HCT116 (cell line): ENCODE measurements around the gene OSBP2. TPM values are rescaled to one million over a fixed set of nuclear protein-coding genes. Genes with fewer than 3 reads are reported as not detected.
"Not testable (repeated sequence)": the region's sequence is repeated elsewhere in the genome, so short reads cannot be mapped to it uniquely, and the experiment has no call there.

ENCODE experiments used
- ATAC-seq: fragments of 200-7000 bp; cut with Tn5 transposase; 2 replicates; pipeline ENCODE4 v1.9.1; 2020; ENCODE audit warnings: mild to moderate bottlenecking, moderate library complexity
- BruUV-seq: library from RNA; stranded (reverse); fragments of 400-500 nt; replicated peaks from 2 replicates; lab custom pipeline; 2021; lab: Mats Ljungman, UMichigan
- CTCF ChIA-PET: fragments of 300-600 bp; sonication (Branson Sonifier 250); formaldehyde crosslinking; loops from one replicate; lab custom pipeline; 2021; ENCODE audit warnings: antibody characterized with exemption; lab: Charles Lee
- POLR2A ChIA-PET: fragments of 300-600, 350-600 bp; sonication (Branson Sonifier 250); formaldehyde crosslinking; loops from one replicate; lab custom pipeline; 2021; ENCODE audit warnings: antibody characterized with exemption; lab: Charles Lee
- RAD21 ChIA-PET, 2 experiments: fragments of 300-600 bp; sonication (Branson Sonifier 250); formaldehyde crosslinking; loops; one replicate each; lab custom pipeline; 2023; ENCODE audit warnings: low total read pairs in 2 of 2; ENCODE audit not compliant: uncharacterized antibody in 2 of 2, unreplicated experiment in 2 of 2, low non-redundant PET in 1 of 2; lab: Charles Lee
- DNase-seq: peaks from one replicate; pipeline ENCODE4 v3.0.0-alpha.2; 2010; ENCODE audit warnings: low read depth, low spot score
- H2AFZ ChIP-seq: fragments of 200-600 bp; shearing (Covaris generic), sonication (generic); 2 replicates; pipeline ENCODE4 v1.6.1; 2017; ENCODE audit warnings: low read depth, mixed run types, mixed read lengths, antibody characterized with exemption, low read length; ENCODE audit not compliant: poor library complexity, severe bottlenecking
- H3K27ac ChIP-seq: 2 replicates; pipeline ENCODE4 v1.5.1; 2012; ENCODE audit warnings: low read depth, low read length
- H3K27me3 ChIP-seq: fragments of 200-600 bp; sonication (generic); 2 replicates; pipeline ENCODE4 v1.6.1; 2016; ENCODE audit warnings: mixed run types, low read length, mixed read lengths; ENCODE audit not compliant: insufficient read depth
- H3K36me3 ChIP-seq, 2 experiments: fragments of 200-500 bp in 1 of 2; fragments of 200-600 bp in 1 of 2; sonication (Bioruptor generic) in 1 of 2; sonication (generic) in 1 of 2; 2 replicates each; pipeline versions ENCODE4 v1.5.1 to v1.6.1; 2014 to 2016; ENCODE audit warnings: low read length in 2 of 2, inconsistent platforms in 1 of 2, mixed read lengths in 1 of 2, mixed run types in 1 of 2; ENCODE audit not compliant: insufficient read depth in 2 of 2, control insufficient read depth in 1 of 2
- H3K4me1 ChIP-seq, 2 experiments: fragments of 200-600 bp in 1 of 2; sonication (generic) in 1 of 2; 2 replicates each; pipeline versions ENCODE4 v1.5.1 to v1.6.1; 2012 to 2017; ENCODE audit warnings: low read length in 2 of 2, inconsistent platforms in 1 of 2, mild to moderate bottlenecking in 1 of 2, mixed read lengths in 1 of 2, mixed run types in 1 of 2, moderate library complexity in 1 of 2; ENCODE audit not compliant: insufficient read depth in 2 of 2, control insufficient read depth in 1 of 2
- H3K4me2 ChIP-seq: fragments of 200-600 bp; sonication (generic); 2 replicates; pipeline ENCODE4 v1.6.1; 2017; ENCODE audit warnings: mixed run types, low read length, mixed read lengths
- H3K4me3 ChIP-seq, 2 experiments: fragments of 200-600 bp in 1 of 2; sonication (generic) in 1 of 2; replicated peaks in 1 of 2; 2 replicates each; pipeline ENCODE4 v1.5.1; 2011 to 2016; ENCODE audit warnings: low read length in 2 of 2, control low read depth in 1 of 2, low read depth in 1 of 2, mild to moderate bottlenecking in 1 of 2, mixed read lengths in 1 of 2, mixed run types in 1 of 2
- H3K79me2 ChIP-seq: fragments of 200-600 bp; sonication (generic); 2 replicates; pipeline ENCODE4 v1.6.1; 2017; ENCODE audit warnings: mild to moderate bottlenecking, mixed run types, low read length, moderate library complexity, mixed read lengths; ENCODE audit not compliant: insufficient read depth
- H3K9ac ChIP-seq: fragments of 200-600 bp; sonication (generic); 2 replicates; pipeline ENCODE4 v1.6.1; 2016; ENCODE audit warnings: low read length, mixed read lengths
- H3K9me2 ChIP-seq: fragments of 200-600 bp; sonication (generic), shearing (Covaris generic); 2 replicates; pipeline ENCODE4 v1.6.1; 2017; ENCODE audit warnings: mixed run types, mild to moderate bottlenecking, moderate library complexity; ENCODE audit not compliant: insufficient read depth
- H3K9me3 ChIP-seq, 2 experiments: fragments of 200-500 bp in 1 of 2; fragments of 200-600 bp in 1 of 2; sonication (Bioruptor generic) in 1 of 2; sonication (generic) in 1 of 2; 2 replicates each; pipeline ENCODE4 v1.6.1; 2014 to 2017; ENCODE audit warnings: low read length in 2 of 2, mixed read lengths in 2 of 2, inconsistent platforms in 1 of 2, low read depth in 1 of 2, mild to moderate bottlenecking in 1 of 2, mixed run types in 1 of 2, moderate library complexity in 1 of 2; ENCODE audit not compliant: control insufficient read depth in 1 of 2, insufficient read depth in 1 of 2
- H4K20me1 ChIP-seq: fragments of 200-600 bp; sonication (generic), shearing (Covaris generic); 2 replicates; pipeline ENCODE4 v1.6.1; 2017; ENCODE audit warnings: mixed run types, mild to moderate bottlenecking, moderate library complexity; ENCODE audit not compliant: insufficient read depth
- CBX3 ChIP-seq: IDR thresholded peaks from 2 replicates; pipeline ENCODE4 v1.6.1; 2012; ENCODE audit warnings: low read depth
- EGR1 ChIP-seq: IDR thresholded peaks from 2 replicates; pipeline ENCODE4 v1.6.1; 2012; ENCODE audit warnings: low read depth
- FOSL1 ChIP-seq: IDR thresholded peaks from 2 replicates; pipeline ENCODE4 v1.6.1; 2012; ENCODE audit warnings: low read depth
- JUND ChIP-seq: IDR thresholded peaks from 2 replicates; pipeline ENCODE4 v1.6.1; 2012
- MAX ChIP-seq: IDR thresholded peaks from 2 replicates; pipeline ENCODE4 v1.6.1; 2012
- TCF7L2 ChIP-seq: IDR thresholded peaks from 2 replicates; pipeline ENCODE4 v1.7.0; 2011; ENCODE audit warnings: borderline replicate concordance, inconsistent platforms; ENCODE audit not compliant: insufficient read depth, insufficient read length; ENCODE audit errors: extremely low read depth
- intact Hi-C: fragments of 100-400 bp; cut with micrococcal nuclease; formaldehyde crosslinking; loops from 2 replicates; pipeline ENCODE4 v1.10.0; 2022
- total RNA-seq: library from RNA; stranded (reverse); gene quantifications from one replicate; pipeline ENCODE4 v1.2.1, GENCODE V29; 2021; ENCODE audit not compliant: unreplicated experiment

Gene OSBP2
- total RNA-seq, 1 experiment from 2014 or later: 12.9 TPM

GRCh38 chr22:30733181-30733631 is 38.5 kb downstream of the OSBP2 start:
- Histone ChIP-seq H4K20me1 (no peaks in the 10 kb centered on the region), H2AFZ (no peak overlapping the region), H3K9me3 (no peaks in the 10 kb centered on the region), H3K9ac (no peak overlapping the region), H3K4me1 (peaks cover 0 to 6% of the 10 kb centered on the region in 2 experiments; a peak in 2 of 4 replicates), H3K27me3 (no peaks in the 10 kb centered on the region), H3K9me2 (no peaks in the 10 kb centered on the region), H3K36me3 (no peaks in the 10 kb centered on the region), H3K4me3 (no peak overlapping the region), H3K79me2 (no peaks in the 10 kb centered on the region), H3K27ac (no peak overlapping the region), H3K4me2 (no peak overlapping the region)
- ChIA-PET RAD21 (no interaction called here), CTCF (no interaction called here), POLR2A (no interaction called here)
- intact Hi-C loops: no loop called here
- DNase-seq: no peak
- ATAC-seq: no peak
- TF ChIP-seq TCF7L2 (no peak), EGR1 (no peak), CBX3 (no peak), FOSL1 (no peak), MAX (no peak), JUND (no peak)
- no TSS peak for BruUV-seq

GRCh38 chr22:30740007-30740406 is 45.3 kb downstream of the OSBP2 start:
- DNase-seq, H3K4me3 ChIP-seq, RAD21 ChIA-PET, ATAC-seq, H3K36me3 ChIP-seq, H3K9me2 ChIP-seq, H2AFZ ChIP-seq, CTCF ChIA-PET, BruUV-seq, H3K9ac ChIP-seq, POLR2A ChIA-PET, intact Hi-C loops, H3K79me2 ChIP-seq, H3K4me2 ChIP-seq, H3K27ac ChIP-seq, H3K27me3 ChIP-seq, H4K20me1 ChIP-seq, H3K9me3 ChIP-seq: not testable (repeated sequence)
- peaks cover 0 to 10% of the 10 kb centered on the region in 2 experiments; a peak in 2 of 4 replicates for H3K4me1 ChIP-seq

GRCh38 chr22:30740511-30740910 is 45.8 kb downstream of the OSBP2 start:
- H3K4me1 ChIP-seq: peaks cover 0 to 10% of the 10 kb centered on the region in 2 experiments; a peak in 2 of 4 replicates
- H4K20me1 ChIP-seq, ATAC-seq, intact Hi-C loops, H3K4me2 ChIP-seq, H2AFZ ChIP-seq, CTCF ChIA-PET, DNase-seq, H3K9me3 ChIP-seq, H3K27me3 ChIP-seq, BruUV-seq, RAD21 ChIA-PET, H3K9ac ChIP-seq, H3K27ac ChIP-seq, H3K79me2 ChIP-seq, H3K4me3 ChIP-seq, H3K36me3 ChIP-seq, POLR2A ChIA-PET, H3K9me2 ChIP-seq: not testable (repeated sequence)
